ELF-1 (cell line): ENCODE data around the gene BMP8B.
A peak's percentile ranks its signal among the peaks of the same experiment; 100 is the strongest.
"Not testable (repeated sequence)": the region's sequence is repeated elsewhere in the genome, so short reads cannot be mapped to it uniquely, and the experiment has no call there.

Source experiments
- DNase-seq: peaks from one replicate; pipeline ENCODE4 v3.0.0-alpha.2; 2016; ENCODE audit warnings: low read depth, low spot score

Gene BMP8B

DNA sequence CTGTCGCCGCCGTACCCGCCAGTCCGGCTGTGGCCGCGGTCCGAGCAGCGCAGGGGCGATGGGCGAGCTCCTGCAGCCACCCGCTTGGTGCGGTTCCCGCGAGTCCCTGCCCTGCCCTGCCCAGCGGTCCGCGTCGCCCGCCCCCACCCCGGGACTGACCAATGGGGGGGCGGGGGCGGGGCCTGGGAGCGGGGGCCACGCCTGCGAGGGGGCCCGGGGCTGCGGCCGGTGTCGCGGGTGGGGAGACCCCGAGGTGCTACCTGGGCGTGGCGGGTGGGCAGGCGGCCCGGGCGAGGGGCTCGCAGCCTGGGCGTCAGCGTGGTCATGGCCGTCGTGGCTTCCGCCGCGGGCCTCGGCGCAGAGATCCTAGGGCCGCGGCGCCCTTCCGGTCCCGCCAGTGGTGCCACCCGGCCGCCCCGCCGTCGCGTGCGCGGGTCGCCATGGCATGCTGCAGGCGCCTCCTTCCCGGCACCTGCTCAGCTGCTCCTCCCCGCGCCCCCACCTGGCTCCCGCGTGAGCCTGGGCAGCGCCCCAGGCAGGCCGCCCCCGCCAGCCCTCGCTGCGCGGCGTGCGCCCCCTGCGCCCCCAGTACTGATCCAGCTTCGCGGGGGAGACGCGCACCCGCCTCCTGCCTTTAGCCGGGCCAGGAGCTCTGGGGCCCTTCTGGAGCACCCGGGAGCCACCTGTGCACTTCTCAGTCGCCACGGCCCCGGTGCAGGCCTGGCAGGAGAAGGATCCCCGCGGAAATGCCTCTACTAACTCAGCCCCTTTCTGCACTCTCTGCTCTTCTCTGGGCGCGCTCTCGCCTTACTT, at the start of gene BMP8B:
Gene BMP8B, minus strand, starts transcription at position 108 of the 813 bp plus-strand sequence. CDS start 380 bp downstream, outside the sequence.
- peak; percentile 32 for DNase-seq

DNA sequence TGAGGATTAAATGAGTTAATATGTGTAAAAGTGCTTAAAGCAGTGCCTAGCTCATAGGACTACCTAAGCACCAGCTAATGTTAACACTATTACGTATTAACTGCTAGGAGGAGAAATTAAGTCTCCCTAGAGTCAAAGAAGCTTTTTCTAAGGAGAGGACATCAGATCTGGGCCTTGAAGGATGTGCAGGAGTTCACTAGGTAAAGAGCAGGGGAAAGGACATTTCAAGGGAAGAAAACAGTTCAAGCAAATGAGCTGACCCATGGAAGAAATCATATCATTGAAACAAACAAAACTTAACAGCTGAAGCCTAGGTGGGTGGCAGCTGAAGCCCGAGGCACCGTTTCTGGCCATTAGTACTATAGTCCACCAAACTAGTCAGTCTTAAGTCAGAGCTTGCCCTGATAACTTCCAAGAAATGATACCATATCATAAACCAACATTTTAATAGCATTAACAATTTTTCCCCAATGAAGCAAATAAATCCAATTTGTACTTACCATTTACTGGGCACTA, 48.0 kb upstream of the BMP8B start:
- no peak for DNase-seq

GRCh38 chr1:39835935-39836594, 47.4 kb upstream of the BMP8B start:
- no peak for DNase-seq

GRCh38 chr1:39835110-39835509, 46.4 kb upstream of the BMP8B start:
- DNase-seq: no peak

- DNase-seq: no peak
Measured at GRCh38 chr1:39833621-39834385, 45.1 kb upstream of the BMP8B start.

GRCh38 chr1:39833121-39833520, 44.5 kb upstream of the BMP8B start:
- DNase-seq: no peak

GRCh38 chr1:39832294-39832693, 43.6 kb upstream of the BMP8B start:
- DNase-seq: no peak

- peak; percentile 72 for DNase-seq
Measured at GRCh38 chr1:39829791-39830533, 41.3 kb upstream of the BMP8B start.

- no peak for DNase-seq
Measured at GRCh38 chr1:39828734-39829133, 40.1 kb upstream of the BMP8B start.

DNA sequence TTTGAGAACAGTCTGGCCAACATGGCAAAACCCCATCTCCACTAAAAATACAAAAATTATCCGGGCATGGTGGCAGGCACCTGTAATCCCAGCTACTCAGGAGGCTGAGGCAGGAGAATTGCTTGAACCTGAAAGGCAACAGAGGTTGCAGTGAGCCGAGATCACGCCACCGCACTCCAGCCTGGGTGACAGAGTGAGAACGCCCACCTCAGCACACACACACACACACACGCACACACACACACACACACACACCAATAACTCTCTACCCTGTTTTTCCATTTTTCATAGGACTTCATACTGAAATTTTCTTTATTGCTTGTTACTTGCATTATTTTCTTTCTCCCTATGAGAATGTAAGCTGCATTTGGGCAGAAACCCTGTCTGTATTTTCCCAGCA, 39.6 kb upstream of the BMP8B start:
- not testable (repeated sequence) for DNase-seq

GRCh38 chr1:39827201-39827600, 38.5 kb upstream of the BMP8B start:
- no peak for DNase-seq

DNA sequence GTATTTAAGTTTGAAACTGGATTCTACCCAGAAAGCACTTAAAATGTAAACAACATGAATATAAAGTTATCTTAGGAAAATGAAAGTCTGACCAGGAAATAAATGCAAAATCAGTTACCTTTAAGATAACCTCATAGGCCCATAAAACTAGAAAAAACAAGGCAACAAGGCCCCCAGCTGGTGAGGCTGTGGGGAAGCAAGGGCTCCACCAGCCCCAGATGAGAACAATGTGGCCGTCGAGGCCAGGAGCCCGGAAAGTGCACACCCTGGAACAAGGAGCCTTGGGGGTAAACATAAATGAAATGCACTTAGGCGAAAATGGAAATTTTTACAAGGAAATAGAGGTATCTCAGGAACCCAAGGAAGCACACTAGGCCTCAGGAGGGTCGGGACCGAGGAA, 37.9 kb upstream of the BMP8B start:
- DNase-seq: no peak

DNA sequence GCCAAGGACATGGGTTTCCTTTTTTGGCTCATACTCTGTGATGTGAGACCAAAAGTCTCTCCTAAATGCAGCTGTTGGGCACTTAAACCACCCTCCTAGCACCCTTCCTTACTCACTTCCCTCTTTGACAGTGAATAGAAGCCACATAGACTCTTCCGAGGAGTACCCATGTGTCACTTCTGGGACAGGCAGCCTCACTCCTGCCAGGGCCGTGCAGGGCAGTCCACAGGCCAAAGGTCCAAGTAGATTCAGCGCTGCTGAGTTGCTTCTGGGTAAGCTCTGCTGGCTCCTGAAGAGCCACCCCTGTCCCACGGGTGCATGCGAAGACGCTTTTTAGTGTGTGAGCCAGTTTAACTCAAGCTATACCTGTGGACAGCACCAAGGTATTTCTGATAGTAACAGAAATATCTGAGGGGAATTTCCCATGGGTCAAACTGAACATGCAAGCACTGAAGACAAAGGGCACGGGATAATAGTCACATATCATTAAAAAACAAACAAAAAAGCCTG, 36.8 kb upstream of the BMP8B start:
- no peak for DNase-seq

DNA sequence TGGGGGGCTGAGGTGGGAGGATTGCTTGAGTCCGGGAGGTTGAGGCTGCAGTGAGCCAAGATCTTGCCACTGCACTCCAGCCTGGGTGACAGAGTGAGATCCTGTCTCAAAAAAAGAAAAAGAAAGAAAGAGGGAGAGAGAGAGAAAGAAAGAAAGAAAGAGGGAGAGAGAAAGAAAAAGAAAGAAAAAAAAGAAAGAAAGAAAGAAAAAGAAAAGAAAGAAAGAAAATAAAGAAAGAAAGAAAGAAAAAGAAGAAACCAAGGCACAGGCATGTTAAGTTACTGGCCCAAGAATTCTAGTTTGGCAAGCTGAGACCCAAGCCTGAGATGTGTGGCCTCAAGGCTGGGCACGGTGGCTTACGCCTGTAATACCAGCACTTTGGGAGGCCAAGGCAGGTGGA, 34.8 kb upstream of the BMP8B start:
- not testable (repeated sequence) for DNase-seq

DNA sequence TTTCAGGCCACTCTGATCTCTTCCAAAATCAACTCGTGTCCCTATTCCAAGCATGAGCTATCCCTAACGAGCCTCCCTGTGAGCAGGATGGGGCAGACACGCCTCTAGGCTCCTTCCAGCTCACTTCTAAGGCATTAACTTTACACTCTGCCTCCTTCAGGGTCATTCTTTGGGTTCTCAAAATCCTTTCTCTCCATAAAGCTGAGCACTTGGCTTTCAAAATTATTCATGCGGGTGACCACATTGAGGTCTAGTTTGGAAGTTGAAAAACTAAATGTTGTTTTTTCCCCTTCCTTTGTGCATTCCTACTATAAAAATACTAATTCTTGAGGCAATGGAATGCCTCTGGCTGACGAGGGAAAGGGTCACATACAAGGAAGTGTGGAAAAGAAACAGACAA, 33.5 kb upstream of the BMP8B start:
- DNase-seq: no peak

DNA sequence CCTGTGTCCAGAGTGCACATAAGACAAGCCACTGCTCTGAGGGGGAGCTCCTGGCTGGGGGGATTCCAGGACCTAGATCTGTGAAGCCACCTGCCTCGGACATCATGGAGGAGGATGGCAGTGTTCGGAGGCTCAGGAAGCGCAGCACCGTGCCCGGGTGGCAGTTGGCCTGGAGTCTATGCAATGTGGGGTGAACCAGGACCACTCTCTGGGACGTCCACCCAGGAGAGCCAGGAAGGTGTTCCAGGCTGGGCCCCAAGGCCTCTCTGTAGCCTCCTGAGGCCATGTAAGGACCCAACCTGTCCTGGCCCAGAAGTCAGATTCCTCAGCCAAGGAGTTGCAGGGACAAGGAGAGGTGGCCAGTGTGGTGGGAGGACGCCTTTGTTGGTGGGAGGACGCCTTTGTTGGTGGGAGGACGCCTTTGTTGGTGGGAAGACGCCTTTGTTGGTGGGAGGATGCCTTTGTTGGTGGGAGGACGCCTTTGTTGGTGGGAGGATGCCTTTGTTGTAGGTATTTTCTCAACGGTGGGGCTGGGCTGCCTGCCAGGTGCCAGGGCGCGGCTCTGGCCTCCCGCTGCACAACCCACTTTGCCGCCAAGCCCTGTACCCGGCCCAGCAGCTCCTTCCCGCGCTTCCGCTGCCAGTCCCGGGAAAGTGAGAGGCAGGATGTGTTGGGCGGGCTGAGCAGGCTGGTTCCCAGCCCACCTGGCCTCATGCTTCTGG, 30.6 kb upstream of the BMP8B start:
- DNase-seq: no peak

DNA sequence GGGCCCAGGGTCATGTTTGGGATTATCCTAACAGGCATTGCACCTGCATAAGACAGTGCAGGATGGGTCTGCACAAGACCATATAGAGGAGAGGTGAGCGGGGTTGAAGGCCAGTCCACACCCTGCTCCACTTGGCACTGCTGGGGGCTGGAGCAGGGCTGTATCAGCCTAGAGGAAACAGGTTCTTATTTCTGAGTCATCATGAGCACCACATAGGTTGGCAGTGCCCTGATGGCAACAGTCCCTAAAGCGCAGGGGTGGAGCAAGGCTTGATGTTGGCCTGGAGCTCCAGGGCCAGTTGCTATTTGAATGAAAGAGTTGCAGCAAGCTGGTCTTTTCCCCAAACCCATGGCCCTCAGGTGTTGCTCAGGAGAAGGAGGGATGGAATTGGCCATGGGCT, 29.8 kb upstream of the BMP8B start:
- no peak for DNase-seq

GRCh38 chr1:39817091-39817932, 28.6 kb upstream of the BMP8B start:
- peak; percentile 33 for DNase-seq

- DNase-seq: peak; percentile 92
Measured at GRCh38 chr1:39816415-39817090, 27.9 kb upstream of the BMP8B start.
